Suppressor macrophage treated with lipopolysaccharide for 1 hour (primary cell): ENCODE data around the gene CTNNA1.

Experiments
- DNase-seq, 3 donors: peaks; one replicate each; pipeline ENCODE4 v3.0.0-alpha.2; 2020 to 2022

The CTNNA1 gene

DNA sequence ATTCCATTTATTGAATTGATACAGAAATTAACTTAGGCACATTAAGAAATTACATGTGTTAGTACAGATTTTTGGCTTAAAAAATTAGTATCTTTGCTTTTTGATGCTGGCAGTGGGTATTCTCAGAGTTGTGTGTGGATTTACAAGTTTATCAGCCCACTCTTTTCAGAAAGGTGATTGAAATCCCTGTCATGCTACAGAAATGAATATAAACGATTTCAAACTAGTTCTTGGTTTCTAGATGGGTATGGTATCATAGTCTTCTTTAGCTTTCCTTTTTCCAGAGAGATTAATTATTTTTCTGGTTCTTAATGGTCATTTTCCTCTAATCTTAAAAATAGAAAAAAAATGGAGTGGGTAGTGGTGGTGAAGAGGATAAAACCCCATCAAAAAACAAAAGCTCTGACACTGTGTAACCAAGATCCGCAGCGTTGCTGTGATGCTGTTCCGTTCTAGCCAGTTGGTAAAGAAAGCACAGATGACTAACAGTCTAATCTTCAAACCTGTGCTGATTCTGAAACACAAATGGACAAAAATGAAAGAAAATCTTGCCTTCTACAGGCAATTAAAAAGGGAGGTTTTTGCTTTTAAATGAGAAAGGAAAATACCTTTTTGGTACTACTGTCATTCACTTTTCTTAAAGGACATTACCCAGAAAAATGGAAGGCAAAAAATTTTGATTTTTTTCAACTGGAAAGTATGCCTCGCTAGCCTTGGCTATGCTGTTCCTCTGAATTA, 116.7 kb downstream of the CTNNA1 start:
- no peak for DNase-seq

DNA sequence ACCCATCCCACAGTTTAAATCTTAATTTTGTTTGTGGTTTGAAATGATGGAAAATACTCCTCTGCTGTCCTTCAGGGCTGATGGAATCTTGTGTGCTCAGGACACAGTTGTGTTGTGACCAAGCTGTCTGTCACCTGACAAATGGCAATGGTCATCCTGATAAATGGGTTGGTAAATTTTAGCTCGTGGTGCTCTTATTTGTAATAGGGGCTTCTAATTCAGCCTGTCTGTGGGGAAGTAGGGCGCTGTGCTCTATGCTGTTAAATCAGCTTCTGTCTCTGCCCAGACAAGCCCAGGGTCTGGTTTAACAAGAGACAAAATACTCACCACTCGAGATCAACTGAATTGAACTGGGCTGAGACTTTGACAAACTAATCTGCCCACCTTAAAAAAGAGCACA, 117.4 kb downstream of the CTNNA1 start:
- DNase-seq = no peak

DNA sequence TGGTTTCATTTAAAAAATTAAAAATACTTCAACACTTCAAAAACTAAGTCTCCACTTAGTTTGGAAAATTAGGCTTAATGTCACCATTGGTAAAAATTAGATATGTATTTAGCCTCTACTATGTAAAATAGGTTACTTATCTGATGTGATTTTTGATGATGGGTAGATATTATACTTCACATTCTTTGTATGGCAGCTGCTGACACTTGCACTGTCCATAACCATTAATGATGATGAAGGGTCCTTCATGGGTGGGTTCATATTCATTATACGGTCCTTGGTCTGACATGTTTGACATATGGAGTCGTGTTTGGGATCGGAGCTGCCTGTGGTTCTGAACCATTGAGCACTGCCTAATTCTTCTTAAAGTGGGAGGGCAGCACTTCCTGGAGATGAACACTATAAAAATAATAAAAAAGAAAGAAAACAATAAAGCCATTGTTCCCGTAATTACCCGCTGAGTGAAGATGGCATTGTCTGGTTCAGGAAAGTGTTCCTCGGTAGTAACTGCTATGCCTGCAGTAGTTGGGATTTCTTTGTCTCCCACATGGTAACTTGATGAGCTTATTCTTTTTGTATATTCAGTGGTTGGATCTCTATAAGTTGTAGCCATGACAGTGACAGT, 119.7 kb downstream of the CTNNA1 start:
- no peak for DNase-seq

DNA sequence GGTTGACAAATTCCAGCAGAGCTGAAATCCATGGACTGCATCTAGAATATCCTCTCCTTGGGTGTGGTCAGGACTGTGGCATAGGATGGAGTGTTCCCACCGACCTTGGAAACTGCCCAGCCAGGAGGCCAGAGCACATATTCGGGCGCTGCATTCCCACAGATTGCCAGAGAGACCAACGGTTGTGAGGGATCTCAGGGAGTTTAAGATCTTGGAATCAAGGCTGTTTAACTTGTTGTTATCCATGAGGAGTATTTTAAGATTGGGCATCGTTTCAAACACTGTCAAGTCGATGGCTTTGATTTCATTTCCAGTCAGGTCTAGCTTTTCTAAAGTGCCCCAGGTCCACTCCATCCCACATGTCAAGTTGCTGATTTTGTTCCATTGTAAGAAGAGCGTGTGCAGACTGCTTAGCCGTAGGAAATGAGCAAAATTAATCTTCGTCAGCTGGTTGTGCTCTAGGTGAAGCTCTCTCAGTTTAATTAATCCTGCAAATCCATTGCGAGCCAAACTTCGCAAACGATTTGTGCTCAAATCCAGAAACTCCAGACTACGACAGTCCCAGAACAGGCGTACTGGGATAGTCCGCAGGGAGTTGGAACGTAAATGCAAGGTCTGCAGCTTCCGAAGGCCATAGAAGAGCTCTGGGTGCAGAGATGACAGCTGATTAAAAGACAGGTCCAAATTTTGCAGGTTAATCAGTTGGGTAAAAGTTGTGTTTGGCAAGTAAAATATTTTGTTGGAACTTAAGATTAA, 120.4 kb downstream of the CTNNA1 start:
- DNase-seq = no peak

DNA sequence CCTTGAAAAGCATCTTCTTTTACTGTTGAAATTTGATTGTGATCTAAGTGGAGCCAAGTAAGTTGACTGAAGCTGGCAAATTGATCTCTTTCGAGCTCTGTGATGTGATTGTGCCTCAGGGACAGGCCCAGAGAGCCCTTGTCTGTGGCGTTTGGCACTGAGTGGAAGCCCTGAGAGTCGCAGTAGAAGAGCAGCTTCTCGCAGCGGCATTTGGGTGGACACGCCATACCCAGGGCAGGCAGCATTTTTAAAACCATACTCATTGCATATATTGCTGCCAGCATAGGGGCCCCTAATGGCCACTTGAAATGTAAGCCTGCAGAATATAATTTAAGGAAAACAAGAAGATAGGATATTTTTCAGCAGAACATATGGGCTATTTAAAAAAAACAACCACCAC, 121.0 kb downstream of the CTNNA1 start:
- DNase-seq = no peak

DNA sequence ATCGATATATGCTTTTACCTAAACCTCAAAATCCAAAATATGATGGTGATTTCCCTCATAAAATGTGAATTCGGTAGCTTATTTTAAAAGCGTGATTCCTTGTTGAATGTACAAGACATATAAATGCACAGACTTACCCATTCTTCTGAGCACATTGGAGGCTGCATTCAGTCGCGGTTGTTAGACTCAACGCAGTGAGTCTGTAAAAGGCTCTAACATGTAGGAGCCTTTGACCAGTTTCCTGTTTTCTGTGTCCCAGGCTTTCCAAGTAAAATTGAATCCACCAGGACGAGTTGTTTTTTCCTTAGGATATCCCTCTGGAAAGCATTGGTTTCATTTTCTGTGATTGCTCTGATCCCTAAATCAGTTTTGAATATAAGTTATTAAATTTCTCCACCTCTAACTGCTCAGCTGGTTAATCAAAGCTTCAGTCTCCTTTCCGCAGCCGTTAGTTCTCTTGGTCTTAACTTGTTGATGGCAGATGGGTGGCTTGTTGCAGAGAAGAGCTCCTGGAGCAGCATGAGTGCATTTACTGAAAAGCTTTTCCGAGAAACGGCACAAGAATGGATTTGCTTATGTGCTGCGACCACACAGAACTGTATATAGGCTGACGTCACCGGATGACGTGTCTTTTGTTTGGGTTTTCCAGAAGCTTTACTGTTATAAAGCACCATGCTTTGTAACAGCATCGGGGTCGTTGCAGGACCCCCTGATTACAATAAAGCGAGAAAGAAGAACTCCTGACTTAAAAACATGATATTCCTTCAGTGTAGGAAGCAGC, 121.7 kb downstream of the CTNNA1 start, which contains the start of gene LRRTM2:
LRRTM2 (minus strand) TSS at position 565 of the 781 bp plus-strand sequence; CDS start at position 141, 424 bp downstream.
- peak in 2 of 3 donors; percentile 6 to 40 for DNase-seq

DNA sequence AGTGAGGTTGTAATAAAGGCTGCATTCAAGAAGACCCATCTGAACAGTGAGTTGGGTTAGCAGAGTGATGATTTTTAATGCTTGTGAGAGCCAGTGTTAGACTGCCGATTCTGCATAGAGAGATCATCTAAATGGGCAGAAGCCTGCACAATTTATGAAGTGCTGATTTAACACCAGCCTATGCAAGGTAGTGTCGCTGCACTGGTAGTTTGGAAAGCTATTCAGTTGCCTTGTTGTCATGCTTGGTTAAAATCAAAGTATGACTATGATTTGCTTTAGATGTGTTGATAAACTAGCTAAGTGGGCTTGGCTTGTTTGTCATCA, 122.3 kb downstream of the CTNNA1 start:
- DNase-seq = no peak

DNA sequence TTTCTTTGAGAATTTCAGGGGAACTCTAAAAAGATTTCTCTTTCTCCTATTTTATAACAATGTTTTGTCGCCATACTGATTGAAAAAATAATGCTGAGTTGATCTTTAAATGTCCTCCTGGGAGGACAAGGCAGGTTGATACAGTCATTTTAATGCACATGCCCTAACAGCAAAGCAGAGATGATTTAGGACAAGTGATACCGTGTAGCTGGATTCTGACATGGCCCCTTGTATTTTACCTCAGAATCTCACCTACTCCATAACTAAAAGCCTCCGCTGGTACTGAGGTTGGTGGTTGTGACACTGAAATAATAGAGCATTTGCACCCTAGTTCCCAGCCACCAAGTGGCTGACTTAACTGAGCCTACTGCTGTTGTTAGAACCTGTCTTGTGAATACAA, 122.7 kb downstream of the CTNNA1 start:
- DNase-seq = no peak

DNA sequence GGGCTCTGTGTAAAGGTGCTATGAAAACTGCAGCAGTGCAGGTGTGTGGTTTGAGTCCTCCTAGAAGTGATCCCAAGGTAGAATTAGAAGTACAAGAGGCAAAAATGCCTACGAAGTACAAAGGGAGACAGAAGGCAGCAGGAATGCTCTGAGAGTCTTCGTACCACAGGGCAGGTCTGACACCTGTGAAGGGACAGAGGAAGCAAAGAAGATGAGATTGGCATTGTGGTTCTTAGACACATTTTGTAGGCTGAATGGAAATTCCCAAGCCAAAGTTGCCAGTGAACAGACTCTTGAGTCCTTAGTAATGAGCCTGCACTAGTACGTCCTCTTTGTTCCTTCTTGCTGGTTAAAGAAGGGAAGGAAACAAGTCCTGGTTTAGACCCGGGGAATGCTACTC, 123.6 kb downstream of the CTNNA1 start:
- no peak for DNase-seq

DNA sequence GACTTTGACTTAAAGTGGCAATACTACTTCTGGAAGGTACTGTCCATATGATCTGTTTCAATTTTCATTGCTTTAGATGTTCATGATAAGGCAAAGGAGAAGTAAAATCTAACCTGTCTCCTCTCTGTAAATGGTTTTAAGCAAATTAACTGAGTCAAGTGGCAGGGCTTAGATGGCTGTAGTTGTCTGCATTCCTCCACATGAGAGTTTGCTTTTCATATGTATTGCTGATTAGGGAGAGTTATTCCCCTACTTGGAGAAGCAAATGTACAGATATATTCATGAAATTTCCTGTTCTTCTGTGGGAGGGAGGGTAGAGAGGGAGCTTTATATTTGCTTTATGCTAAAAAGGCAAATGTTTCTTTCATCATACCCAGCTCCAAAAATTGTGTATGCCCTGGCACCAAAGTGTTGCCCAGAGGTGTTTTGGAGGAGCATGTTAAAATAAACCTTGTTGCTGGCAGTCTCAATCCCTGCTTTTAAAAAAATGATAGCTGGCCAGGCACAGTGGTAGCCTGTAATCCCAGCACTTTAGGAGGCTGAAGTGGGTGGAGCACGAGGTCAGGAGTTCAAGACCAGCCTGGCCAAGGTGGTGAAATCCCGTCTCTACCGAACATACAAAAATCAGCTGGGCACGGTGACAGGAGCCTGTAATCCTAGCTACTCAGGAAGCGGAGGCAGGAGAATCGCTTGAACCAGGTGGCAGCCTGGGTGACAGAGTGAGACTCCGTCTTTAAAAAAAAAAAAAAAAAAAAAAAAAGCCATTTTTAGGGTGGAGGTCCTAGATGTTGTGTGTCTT, 125.4 kb downstream of the CTNNA1 start:
- no peak for DNase-seq

DNA sequence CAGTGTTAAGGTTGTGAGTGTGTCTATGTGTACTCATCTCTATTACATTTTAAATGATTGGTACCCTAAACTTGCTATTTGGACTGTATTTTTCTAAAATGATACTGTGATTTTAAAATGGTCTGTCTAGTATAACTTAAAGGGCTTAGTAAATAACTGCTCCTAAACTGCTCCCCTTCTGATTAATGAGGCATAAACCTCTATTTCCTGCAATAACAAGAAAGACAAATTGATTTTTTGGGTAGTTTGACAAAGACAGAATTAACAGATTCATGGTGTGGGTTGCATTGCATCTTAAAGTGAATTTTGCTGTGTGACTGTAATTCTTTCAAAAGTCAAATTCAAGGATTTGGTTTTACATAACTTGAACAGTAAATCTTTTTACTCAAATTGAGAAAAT, 130.0 kb downstream of the CTNNA1 start:
- no peak for DNase-seq

DNA sequence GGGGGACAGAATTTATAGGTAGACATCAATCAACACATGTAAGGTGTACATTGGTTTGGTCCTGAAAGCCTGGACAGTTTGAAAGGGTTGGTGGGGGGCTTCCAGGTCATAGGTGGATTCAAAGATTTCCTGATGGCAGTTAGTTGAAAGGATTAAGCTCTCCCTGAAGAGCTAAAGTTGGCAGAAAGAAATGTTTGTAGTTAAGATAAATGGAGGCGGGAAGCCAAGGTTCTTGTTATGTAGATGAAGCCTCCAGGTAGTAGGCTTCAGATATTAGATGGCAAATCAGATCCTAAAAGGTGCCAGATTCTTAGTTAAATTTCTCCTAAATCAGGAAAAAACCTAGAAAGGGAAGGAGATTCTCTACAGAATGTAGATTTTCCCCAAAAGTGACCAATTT, 130.9 kb downstream of the CTNNA1 start:
- no peak for DNase-seq

DNA sequence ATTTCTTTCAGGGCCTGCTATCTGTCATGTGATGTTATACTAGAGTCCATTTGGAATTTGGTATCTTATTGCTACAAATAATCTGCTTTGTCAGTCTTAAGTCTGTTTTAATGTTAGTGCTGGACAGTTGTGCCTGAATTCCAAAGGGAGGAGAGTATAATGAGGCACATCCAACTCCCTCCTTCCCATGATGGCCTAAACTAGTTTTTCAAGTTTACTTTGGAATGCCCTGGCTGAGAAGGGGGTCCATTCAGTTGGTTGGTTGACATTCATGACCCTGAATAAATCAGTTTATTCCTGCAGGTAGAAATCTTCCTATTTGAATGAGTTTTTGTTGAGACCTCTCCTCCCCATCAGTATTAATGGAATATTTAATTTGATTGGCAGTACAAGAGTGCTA, 131.3 kb downstream of the CTNNA1 start:
- no peak for DNase-seq

DNA sequence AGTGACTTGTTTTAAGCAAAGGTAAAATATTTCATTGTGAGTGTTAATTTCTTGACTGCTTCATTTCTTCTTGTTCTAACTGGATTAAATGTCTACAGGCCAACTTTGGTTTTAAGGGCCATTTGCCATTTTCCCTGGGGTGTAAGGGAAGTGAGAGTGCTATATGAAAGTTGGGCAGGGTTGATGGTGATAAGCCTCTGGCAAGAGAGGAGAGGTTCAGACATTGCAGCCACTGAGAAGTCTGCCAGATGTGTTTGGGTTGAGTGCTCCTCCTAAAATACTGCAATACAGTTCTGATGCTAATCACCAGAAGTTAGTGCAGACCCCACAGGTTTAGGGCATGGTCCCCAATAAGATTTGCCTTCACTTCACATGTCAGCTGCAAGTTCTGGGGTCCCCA, 136.8 kb downstream of the CTNNA1 start:
- no peak for DNase-seq

DNA sequence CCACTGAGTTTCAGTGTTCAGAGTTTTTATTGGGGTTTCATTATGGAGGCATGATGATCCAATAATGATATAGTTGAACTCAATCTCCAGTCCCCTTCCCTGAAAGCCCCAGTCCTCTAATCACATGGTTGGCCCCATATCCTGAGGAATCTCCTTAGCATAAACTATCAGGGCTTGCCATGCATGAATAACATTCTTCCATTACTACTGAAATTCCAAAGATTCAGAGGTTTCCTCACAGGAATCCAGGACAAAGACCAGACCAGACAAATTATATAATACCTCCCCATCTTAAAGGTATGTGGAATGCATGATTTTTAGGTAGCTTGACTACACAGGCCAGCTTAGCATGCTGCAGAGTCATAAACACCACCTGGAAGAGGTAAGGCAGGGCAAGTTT, 137.4 kb downstream of the CTNNA1 start:
- DNase-seq = no peak

DNA sequence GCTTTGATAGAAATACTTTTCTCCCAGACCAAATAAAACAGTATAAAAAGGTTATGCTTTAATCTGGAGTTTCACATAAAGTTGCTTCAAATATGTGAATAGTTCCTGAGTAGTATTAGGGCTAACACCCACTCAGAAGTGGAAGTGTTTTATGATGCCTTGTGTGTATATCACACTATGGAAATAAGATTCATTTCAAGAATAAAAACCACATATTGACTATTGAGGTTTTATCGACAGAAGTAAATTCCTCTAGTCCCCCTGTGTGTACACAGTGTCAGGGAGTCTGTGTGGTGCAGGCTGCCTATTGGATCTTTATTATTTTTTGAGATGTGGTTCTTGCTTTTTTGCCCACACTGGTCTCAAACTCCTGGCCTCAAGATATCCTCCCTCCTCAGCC, 142.7 kb downstream of the CTNNA1 start:
- no peak for DNase-seq

DNA sequence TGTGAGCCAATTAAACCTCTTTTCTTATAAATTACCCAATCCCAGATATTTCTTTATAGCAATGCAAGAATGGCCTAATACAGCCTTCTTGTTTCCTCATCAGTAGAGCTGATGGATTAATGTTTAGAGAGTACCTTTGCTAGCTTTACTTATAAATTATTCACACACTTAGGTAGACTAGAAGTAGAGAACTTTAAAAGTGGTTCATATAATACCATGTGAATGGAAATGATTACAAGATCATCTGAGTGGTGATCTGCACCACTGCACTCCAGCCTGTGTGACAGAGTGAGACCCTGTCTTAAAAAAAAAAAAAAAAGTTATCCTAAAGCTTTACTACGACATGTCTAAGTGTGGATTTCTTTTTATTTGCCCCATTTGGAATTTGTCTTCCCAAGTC, 145.1 kb downstream of the CTNNA1 start:
- no peak for DNase-seq

DNA sequence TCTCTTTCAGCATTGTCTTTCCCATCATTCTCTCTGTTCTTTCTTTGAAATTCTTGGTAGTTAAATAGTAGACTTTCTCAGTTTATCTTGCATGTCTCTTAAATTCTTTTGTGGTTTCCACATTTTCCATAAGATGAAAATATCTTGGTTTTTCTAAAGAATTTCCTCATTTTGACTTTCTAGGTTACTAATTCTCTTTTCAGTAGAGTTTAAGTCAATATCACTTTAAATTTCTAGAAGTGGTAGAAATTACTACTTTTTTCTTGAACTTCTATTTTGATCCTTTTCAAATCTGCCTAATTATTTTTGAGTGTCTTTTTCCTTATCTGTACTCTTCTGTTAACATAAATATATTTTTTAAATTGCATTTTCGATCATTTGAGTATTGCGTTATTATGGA, 145.5 kb downstream of the CTNNA1 start:
- DNase-seq = no peak

DNA sequence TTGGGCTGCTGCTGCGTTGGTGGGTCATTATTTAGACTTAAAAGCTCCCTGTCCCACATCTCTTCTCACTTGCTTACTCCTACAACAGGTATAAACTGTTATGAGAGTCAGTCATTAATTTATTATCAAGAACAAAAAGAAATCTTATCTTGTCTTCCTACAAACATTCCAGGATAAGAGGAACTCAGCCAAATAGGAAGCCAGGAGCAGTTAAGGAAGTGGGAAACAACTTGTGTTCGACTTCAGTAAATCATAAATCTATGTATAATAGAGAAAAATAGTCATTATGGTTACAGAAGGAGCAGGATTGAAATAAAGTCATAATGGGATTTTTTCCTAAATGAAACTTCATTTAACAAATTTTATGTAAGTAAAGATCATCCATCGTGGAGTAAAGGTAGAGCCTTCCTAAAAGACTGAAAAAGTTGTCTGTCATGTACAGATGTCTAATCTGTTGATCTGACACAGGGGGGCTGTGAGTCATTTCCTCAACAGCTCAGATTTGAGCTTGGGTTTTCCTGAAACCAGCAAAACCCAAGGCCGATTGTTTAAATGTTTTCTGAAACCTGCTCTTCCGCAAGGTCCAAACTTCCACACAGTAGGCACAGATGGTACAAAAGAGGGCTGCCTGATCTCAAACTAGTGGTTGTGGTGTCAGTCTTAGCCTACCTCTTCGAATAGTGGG, 147.2 kb downstream of the CTNNA1 start:
- peak; percentile 44 to 55 (median 53) for DNase-seq

DNA sequence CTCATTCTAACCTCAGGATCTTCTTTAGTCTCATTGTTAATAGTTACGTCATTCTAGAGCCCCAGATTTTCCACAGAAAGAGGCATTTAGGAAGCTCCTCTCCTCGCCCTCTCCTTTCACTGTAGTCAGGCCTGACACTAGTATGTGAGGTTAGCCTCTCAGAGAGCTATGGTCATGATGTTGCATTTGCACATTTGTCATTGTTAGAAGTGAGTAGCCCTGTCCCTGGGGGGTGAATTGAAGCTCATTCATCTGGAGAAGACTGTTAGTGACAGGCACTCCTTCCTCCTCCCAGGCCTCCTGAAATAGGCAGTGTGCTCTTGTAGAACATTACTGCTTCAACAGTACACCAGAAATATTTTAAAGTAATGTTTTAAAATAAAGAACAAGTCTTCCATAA, 148.5 kb downstream of the CTNNA1 start:
- no peak for DNase-seq

DNA sequence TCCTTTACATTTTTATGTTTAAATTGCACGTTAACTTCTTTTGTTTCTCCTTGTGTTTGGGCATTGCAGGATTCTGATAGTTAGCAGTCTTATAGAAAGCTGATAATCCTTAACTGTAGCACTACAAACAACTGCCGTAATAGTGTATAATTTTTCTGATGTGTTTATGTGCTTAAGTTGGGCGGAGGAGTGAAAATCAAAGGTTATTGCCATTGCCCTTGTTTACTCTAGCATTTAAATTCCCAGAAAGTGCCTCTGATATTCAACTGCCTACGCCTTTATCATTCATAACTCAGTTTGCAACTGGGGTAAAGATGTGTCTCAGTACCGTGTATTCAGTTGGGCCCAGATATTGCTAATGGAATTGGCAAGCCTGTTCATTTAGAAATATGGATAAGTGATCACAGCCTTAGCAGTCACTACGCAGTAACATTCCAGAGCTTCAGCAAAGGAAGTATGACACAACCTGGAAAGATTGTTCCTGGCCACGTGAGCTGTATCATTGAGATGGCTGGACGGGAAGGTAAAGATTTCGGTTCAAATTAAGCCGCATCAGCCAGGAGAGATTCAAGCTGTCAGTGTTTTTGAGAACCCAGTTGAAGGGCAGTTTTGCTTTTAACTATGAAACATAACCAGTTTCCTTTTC, 150.0 kb downstream of the CTNNA1 start:
- no peak for DNase-seq
